ENCODE measurements around the gene NAXD.
A peak's percentile ranks its signal among the peaks of the same experiment; 100 is the strongest.
"Not testable (repeated sequence)": the region's sequence is repeated elsewhere in the genome, so short reads cannot be mapped to it uniquely, and the experiment has no call there.

Gene NAXD

DNA sequence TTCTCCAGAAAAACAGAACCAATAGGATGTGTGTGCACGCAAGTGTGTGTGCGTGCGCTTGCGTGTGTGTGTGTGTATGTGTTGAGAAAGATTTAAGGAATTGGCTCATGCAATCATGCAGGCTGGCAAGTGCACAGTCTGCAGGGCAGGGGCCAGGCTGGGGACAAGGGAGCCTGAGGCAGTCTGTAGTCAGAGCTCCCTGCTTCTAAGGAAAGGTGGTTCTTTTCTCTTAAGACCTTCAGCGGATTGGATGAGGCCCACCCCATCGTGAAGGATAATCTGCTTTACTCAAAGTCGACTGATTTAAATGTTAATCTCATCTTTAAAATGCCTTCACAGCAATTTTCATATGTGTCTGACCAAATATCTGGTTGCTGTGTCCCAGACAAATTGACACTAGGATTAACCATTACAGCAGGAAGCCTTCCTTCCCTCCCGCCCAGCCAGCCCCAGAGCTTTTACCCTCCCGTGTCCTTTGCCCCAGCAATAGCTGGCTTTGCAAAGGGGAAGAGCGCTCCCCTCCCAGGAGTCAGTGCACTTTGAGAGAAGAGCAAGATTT is 15.0 kb upstream of the NAXD start:
- Histone ChIP-seq H3K4me3 (ENCODE audit: low read depth in 1 of 2, low read length in 2 of 2) (no peak overlapping the region), H3K27me3 (ENCODE audit: control insufficient read depth in 1 of 2, insufficient read depth in 2 of 2, low read length in 2 of 2) (no peaks in the 10 kb centered on the region), H3K9ac (ENCODE audit: low read length) (no peak overlapping the region), H3K4me1 (ENCODE audit: insufficient read depth, low read length) (no peaks in the 10 kb centered on the region), H3K27ac (ENCODE audit: low read depth, low read length) (no peak overlapping the region), H3K9me3 (ENCODE audit: low read length) (no peaks in the 10 kb centered on the region), H3K36me3 (ENCODE audit: insufficient read depth, low read length) (no peaks in the 10 kb centered on the region)

DNA sequence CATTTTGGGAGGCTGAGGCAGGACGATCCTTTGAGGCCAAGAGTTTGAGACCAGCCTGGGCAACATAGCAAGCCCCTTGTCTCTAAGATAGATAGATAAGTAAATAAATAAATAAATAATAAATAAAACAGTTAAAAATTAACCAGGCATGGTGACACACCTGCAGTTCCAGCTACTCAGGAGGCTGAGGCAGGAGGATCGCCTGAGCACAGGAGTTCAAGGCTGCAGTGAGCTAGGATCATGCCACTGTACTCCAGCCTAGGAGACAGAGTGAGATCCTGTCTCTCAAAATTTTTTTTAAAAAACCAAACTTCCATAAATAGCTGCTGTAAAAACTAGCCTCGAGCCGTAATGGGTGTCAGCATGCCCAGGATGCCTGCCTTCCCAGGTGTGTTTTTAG is 14.4 kb upstream of the NAXD start:
- H3K27me3 ChIP-seq (ENCODE audit: control insufficient read depth in 1 of 2, insufficient read depth in 2 of 2, low read length in 2 of 2) = no peaks in the 10 kb centered on the region

DNA sequence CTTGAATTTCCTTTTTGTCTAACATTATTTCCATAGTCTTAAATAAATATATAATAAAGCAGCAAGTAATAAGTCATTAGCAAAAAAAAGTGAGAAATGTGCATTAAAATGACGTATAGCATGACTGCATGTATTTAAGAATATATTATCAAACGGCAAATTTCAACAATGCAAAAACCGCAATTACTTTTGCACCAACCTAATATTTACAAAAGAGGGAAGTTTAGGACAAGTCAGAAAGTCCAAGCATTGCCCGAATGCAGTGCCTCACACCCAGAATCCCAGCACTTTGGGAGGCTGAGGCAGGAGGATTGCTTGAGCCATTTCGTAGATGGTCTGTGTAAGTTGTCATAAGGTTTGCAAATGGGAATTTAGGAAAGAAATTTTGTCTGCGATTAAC is 10.2 kb upstream of the NAXD start:
- Histone ChIP-seq H3K27me3 (ENCODE audit: control insufficient read depth in 1 of 2, insufficient read depth in 2 of 2, low read length in 2 of 2) (no peaks in the 10 kb centered on the region), H3K4me3 (ENCODE audit: low read depth in 1 of 2, low read length in 2 of 2) (no peak overlapping the region), H3K9me3 (ENCODE audit: low read length) (no peaks in the 10 kb centered on the region), H3K9ac (ENCODE audit: low read length) (no peak overlapping the region), H3K36me3 (ENCODE audit: insufficient read depth, low read length) (no peaks in the 10 kb centered on the region), H3K27ac (ENCODE audit: low read depth, low read length) (no peak overlapping the region), H3K4me1 (ENCODE audit: insufficient read depth, low read length) (no peaks in the 10 kb centered on the region)

More for the DNA sequence above, 14.4 kb upstream of the NAXD start:
- Histone ChIP-seq H3K9ac (ENCODE audit: low read length) (no peak overlapping the region), H3K9me3 (ENCODE audit: low read length) (no peaks in the 10 kb centered on the region), H3K36me3 (ENCODE audit: insufficient read depth, low read length) (no peaks in the 10 kb centered on the region), H3K27ac (ENCODE audit: low read depth, low read length) (no peak overlapping the region), H3K4me3 (ENCODE audit: low read depth in 1 of 2, low read length in 2 of 2) (no peak overlapping the region), H3K4me1 (ENCODE audit: insufficient read depth, low read length) (no peaks in the 10 kb centered on the region)

DNA sequence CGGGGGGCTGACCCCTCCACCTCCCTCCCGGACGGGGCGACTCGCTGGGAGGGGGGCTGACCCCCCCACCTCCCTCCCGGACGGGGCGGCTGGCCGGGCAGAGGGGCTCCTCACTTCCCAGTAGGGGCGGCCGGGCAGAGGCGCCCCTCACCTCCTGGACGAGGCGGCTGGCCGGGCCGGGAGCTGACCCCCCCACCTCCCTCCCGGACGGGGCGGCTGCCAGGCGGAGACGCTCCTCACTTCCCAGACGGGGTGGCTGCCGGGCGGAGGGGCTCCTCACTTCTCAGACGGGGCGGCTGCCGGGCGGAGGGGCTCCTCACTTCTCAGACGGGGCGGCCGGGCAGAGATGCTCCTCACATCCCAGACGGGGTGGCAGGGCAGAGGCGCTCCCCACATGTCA is 9.1 kb upstream of the NAXD start:
- H3K27me3 ChIP-seq (ENCODE audit: control insufficient read depth in 1 of 2, insufficient read depth in 2 of 2, low read length in 2 of 2); H3K9ac ChIP-seq (ENCODE audit: low read length); H3K4me1 ChIP-seq (ENCODE audit: insufficient read depth, low read length); H3K4me3 ChIP-seq (ENCODE audit: low read depth in 1 of 2, low read length in 2 of 2); H3K9me3 ChIP-seq (ENCODE audit: low read length); H3K36me3 ChIP-seq (ENCODE audit: insufficient read depth, low read length); H3K27ac ChIP-seq (ENCODE audit: low read depth, low read length): not testable (repeated sequence)

DNA sequence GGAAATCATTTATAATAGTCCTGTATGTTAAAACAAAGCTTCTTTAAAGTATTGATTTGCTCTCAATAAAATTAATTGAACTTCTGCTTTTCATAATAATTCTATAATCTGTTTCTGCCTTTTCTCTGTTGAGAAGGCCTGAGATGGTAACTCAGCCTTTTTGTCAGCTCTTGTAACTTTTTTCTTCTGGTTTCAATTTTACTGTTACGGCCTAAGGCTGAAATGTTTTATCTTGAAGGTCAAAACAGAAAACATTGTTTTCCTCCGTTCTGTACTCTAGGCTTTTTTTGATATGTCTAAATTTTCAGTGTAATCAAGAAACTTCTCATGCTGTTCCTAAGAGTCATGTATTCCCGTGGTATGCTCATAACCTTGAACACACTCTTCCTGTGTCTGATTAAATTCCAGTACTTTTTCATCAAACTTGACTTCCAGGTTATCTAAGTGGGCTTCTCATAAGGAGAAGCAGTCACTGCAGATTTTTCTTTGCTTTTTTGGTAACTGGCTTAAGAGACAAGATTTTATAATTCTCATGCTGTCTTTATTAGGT is 7.6 kb upstream of the NAXD start:
- Histone ChIP-seq H3K9me3 (ENCODE audit: low read length) (no peaks in the 10 kb centered on the region), H3K9ac (ENCODE audit: low read length) (no peak overlapping the region)

DNA sequence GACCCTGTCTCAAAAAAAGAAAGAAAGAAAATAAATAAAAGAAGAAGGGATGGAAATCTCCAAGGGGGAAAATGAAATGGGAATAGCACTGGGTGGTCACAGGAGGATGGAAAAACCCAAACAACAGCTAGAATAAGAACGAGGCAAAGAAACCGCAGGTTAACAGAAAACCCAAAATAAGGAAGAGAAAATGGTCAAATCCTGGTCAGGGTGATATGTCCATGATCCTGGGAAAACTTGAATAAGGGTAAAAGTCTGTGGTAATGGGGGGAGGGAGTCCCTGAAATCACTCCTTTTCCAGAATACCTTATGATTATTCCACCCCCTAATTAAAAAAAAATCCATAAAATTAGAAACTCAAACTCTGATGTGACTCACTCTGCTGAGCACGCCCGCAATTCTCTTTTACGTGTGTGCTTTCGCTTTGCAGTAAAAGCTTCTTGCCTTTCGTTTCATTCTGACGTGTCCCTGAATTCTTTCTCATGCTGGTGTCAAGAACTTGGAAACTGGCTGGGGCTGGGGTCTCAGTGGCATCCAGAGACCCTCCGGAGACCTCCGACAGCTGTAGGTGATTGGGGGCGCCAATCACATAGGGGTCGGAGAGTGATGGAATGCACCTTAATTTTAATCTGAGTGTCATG is 4.3 kb upstream of the NAXD start:
- H3K27ac ChIP-seq (ENCODE audit: low read depth, low read length) = no peak overlapping the region
- H3K9ac ChIP-seq (ENCODE audit: low read length) = no peak overlapping the region
- no peaks in the 10 kb centered on the region for H3K9me3 ChIP-seq (ENCODE audit: low read length)
- H3K36me3 ChIP-seq (ENCODE audit: insufficient read depth, low read length) = no peaks in the 10 kb centered on the region
- no peaks in the 10 kb centered on the region for H3K27me3 ChIP-seq (ENCODE audit: control insufficient read depth in 1 of 2, insufficient read depth in 2 of 2, low read length in 2 of 2)
- peaks cover 5% of the 10 kb centered on the region for H3K4me1 ChIP-seq (ENCODE audit: insufficient read depth, low read length)
- no peak overlapping the region for H3K4me3 ChIP-seq (ENCODE audit: low read depth in 1 of 2, low read length in 2 of 2)

More for the DNA sequence above, 7.6 kb upstream of the NAXD start:
- H3K36me3 ChIP-seq (ENCODE audit: insufficient read depth, low read length) = no peaks in the 10 kb centered on the region
- H3K27ac ChIP-seq (ENCODE audit: low read depth, low read length) = no peak overlapping the region
- no peaks in the 10 kb centered on the region for H3K4me1 ChIP-seq (ENCODE audit: insufficient read depth, low read length)
- no peaks in the 10 kb centered on the region for H3K27me3 ChIP-seq (ENCODE audit: control insufficient read depth in 1 of 2, insufficient read depth in 2 of 2, low read length in 2 of 2)
- no peak overlapping the region for H3K4me3 ChIP-seq (ENCODE audit: low read depth in 1 of 2, low read length in 2 of 2)

DNA sequence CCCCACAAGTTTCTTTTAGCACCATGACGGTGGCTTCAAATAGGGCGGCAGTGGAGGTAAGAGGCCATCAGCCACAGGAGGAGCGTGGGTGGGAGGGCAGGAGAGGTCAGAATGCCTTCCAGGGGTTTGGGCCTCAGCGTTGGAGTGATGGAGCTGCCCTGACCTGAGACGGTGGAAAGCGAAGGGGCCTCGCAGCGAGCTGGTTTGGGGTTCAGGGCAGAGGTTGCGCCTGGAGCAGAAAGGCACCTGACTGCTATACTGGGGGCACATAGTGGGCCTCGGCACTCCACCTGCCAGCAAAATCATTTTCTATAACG is 382 bp upstream of the NAXD start:
- Histone ChIP-seq H3K36me3 (ENCODE audit: insufficient read depth, low read length) (no peaks in the 10 kb centered on the region), H3K9ac (ENCODE audit: low read length) (peak overlapping the region; percentile 91), H3K4me3 (ENCODE audit: low read depth in 1 of 2, low read length in 2 of 2) (peak overlapping the region; percentile 81 to 97), H3K9me3 (ENCODE audit: low read length) (no peaks in the 10 kb centered on the region), H3K27ac (ENCODE audit: low read depth, low read length) (peak overlapping the region; percentile 90), H3K4me1 (ENCODE audit: insufficient read depth, low read length) (peaks cover 44% of the 10 kb centered on the region), H3K27me3 (ENCODE audit: control insufficient read depth in 1 of 2, insufficient read depth in 2 of 2, low read length in 2 of 2) (no peaks in the 10 kb centered on the region)

DNA sequence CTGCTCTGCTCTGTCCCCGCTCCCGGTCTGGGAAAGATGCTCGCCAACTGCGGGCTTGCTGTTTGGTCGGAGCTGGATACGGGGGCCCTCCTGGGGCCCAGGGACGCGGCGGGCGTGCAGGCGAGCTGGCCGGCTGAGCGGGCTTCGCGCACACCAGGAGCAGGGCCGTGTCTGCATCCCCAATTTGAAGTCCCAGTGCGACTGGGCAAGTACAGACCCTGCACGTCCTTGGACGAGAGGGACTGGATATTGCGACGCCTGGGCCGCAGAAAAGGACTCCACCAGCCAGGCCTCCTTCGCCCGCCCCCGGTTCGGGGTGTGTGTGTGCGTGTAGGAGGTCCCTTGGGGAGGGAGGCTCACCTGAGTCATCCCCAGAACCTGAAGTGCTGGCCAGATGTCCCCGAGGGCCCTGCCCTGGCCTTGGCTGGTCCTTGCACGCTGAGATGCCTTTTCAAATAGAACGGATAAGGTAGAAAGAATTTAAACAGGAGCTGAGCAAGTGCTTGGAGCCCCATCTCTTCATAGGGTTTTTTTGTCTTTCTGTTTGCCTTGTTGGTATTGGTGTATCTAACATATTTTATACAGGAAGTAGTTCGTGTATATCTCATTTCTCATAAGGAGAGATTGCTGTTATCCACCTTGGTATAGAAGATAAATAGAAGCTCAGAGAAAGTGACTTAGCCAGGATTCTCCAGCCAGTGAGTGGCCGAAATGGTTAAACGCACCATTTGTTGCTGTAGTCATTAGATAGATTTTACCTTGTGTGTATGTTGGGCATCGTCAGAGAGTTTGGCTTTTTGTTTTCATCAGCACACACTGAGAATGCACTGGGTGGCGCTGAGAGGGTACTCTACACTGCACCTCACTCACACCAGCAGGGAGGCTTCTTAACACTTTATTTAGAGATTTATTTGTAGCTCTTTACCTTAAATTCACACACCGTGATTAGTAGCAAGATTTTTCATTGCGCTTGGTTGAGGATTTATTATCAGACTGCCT is 1.1 kb downstream of the NAXD start:
- H3K27ac ChIP-seq (ENCODE audit: low read depth, low read length) = peak overlapping the region; percentile 90
- H3K4me1 ChIP-seq (ENCODE audit: insufficient read depth, low read length) = peaks cover 54% of the 10 kb centered on the region
- H3K9me3 ChIP-seq (ENCODE audit: low read length) = no peaks in the 10 kb centered on the region
- peak overlapping the region; percentile 81 to 97 for H3K4me3 ChIP-seq (ENCODE audit: low read depth in 1 of 2, low read length in 2 of 2)
- no peaks in the 10 kb centered on the region for H3K27me3 ChIP-seq (ENCODE audit: control insufficient read depth in 1 of 2, insufficient read depth in 2 of 2, low read length in 2 of 2)
- peak overlapping the region; percentile 91 for H3K9ac ChIP-seq (ENCODE audit: low read length)
- H3K36me3 ChIP-seq (ENCODE audit: insufficient read depth, low read length) = no peaks in the 10 kb centered on the region

DNA sequence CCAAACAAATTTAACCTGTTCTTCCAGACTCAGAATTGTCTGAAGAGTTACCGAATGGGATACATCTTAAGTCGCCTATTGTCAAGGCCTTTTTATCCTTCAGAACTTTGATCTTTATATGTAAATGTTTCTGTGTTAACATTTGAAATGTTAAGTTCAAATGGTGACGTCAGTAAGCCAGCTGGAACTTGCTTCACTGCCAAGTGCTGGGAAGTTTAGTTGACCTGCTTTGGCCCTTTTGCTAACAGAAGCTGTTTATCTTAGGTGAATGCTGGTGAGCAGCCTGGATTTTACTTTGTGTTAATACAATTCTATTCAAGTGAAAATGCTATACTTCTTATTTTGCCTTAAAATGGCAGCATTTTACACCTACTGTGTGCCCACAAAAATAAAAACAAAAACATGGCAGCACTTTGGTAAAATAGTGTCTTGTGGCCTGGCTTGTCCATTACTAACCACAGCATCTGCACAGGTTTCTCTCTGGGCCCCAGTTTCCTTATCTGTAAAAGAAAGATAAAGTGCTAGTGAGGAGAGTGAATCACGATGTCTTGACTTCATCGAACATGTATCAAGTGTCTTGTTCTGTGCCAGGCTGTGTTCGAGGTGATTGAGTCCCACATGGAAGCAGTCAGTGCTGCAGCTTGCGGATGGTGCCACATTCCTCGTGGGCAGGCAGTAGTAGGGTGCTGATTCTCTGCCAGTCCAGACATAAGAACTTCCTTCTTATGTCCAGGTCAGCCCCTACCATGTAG is 2.2 kb downstream of the NAXD start:
- Histone ChIP-seq H3K27me3 (ENCODE audit: control insufficient read depth in 1 of 2, insufficient read depth in 2 of 2, low read length in 2 of 2) (no peaks in the 10 kb centered on the region), H3K4me3 (ENCODE audit: low read depth in 1 of 2, low read length in 2 of 2) (peak overlapping the region in 1 of 2 donors; percentile 14), H3K4me1 (ENCODE audit: insufficient read depth, low read length) (peaks cover 54% of the 10 kb centered on the region), H3K9ac (ENCODE audit: low read length) (peak overlapping the region; percentile 91), H3K9me3 (ENCODE audit: low read length) (no peaks in the 10 kb centered on the region), H3K36me3 (ENCODE audit: insufficient read depth, low read length) (no peaks in the 10 kb centered on the region), H3K27ac (ENCODE audit: low read depth, low read length) (peak overlapping the region; percentile 79)

DNA sequence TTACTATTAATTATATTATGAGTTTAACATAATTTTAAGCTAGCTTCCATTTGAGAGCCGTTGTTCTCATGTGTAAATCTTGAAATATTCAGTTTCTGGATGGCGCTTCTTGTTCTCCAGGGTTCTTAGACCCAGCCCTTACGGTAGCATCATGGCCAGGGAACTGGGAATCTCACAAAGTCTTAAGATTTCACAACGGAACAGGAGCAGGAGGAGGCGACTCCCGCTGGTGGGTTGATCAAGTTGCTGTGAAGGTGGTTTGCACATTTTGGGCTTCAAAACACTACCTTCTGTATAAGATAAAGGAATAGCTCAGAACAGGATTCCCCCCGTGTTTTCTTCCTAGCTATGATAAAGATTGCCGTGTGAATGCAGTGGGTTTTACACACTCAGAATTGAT is 2.8 kb downstream of the NAXD start:
- Histone ChIP-seq H3K27me3 (ENCODE audit: control insufficient read depth in 1 of 2, insufficient read depth in 2 of 2, low read length in 2 of 2) (no peaks in the 10 kb centered on the region), H3K4me1 (ENCODE audit: insufficient read depth, low read length) (peaks cover 54% of the 10 kb centered on the region), H3K9me3 (ENCODE audit: low read length) (no peaks in the 10 kb centered on the region), H3K27ac (ENCODE audit: low read depth, low read length) (peak overlapping the region; percentile 79), H3K4me3 (ENCODE audit: low read depth in 1 of 2, low read length in 2 of 2) (no peak overlapping the region), H3K36me3 (ENCODE audit: insufficient read depth, low read length) (no peaks in the 10 kb centered on the region), H3K9ac (ENCODE audit: low read length) (peak overlapping the region; percentile 40)

DNA sequence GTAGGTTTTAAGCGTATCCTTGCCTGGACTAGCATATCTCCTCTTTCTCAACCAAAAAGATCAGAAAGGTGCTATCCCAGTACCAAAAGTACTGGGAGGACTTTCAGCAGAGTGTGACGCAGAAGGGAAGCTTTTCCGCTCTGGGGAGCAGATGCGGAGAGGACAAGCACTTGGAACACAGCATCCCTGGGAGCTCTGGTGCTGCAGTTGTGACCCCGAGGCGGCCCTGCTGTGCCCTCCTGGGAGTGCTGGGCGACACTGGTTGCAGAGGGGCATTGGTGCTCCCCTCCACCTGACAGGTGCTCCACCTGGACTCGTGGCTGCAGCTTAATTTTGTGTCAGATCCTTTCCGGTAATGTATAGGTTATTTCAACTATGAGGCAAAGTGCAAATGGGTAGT is 3.4 kb downstream of the NAXD start:
- no peaks in the 10 kb centered on the region for H3K27me3 ChIP-seq (ENCODE audit: control insufficient read depth in 1 of 2, insufficient read depth in 2 of 2, low read length in 2 of 2)
- H3K9me3 ChIP-seq (ENCODE audit: low read length) = no peaks in the 10 kb centered on the region
- peaks cover 5% of the 10 kb centered on the region for H3K36me3 ChIP-seq (ENCODE audit: insufficient read depth, low read length)
- H3K9ac ChIP-seq (ENCODE audit: low read length) = peak overlapping the region; percentile 40
- no peak overlapping the region for H3K4me3 ChIP-seq (ENCODE audit: low read depth in 1 of 2, low read length in 2 of 2)
- peaks cover 54% of the 10 kb centered on the region for H3K4me1 ChIP-seq (ENCODE audit: insufficient read depth, low read length)
- peak overlapping the region; percentile 79 for H3K27ac ChIP-seq (ENCODE audit: low read depth, low read length)
